GM18861 (cell line): ENCODE results near the gene MARCHF6.

Experiments
- ATAC-seq: cut with Tn5 transposase; IDR thresholded peaks from one replicate; pipeline ENCODE4 v1.9.1; 2021; ENCODE audit not compliant: unreplicated experiment

The MARCHF6 gene

GRCh38 chr5:10353241-10354047 lies at the start of gene MARCHF6:
Gene MARCHF6 (plus strand): TSS chr5:10353695. CDS start chr5:10353899, 204 bp downstream.
- ATAC-seq: peak; percentile 80

GRCh38 chr5:10303699-10304170 lies 49.8 kb upstream of the MARCHF6 start:
- ATAC-seq: no peak

GRCh38 chr5:10304932-10305331 lies 48.6 kb upstream of the MARCHF6 start:
- ATAC-seq: no peak

GRCh38 chr5:10306114-10306513 lies 47.4 kb upstream of the MARCHF6 start:
- ATAC-seq: no peak

GRCh38 chr5:10306806-10307205 lies 46.7 kb upstream of the MARCHF6 start:
- ATAC-seq: no peak

GRCh38 chr5:10307206-10308148 lies 46.0 kb upstream of the MARCHF6 start, which contains the start of gene CMBL:
Gene CMBL (minus strand): TSS chr5:10307902. CDS start chr5:10290762, 17,140 bp downstream.
- ATAC-seq: peak; percentile 63

GRCh38 chr5:10308844-10309243 lies 44.7 kb upstream of the MARCHF6 start:
- no peak for ATAC-seq

- ATAC-seq: no peak
Measured at GRCh38 chr5:10310066-10310779, 43.3 kb upstream of the MARCHF6 start.

- peak; percentile 74 for ATAC-seq
Measured at GRCh38 chr5:10310835-10311570, 42.5 kb upstream of the MARCHF6 start.

- no peak for ATAC-seq
Measured at GRCh38 chr5:10311595-10312425, 41.7 kb upstream of the MARCHF6 start.

- ATAC-seq: no peak
Measured at GRCh38 chr5:10315201-10315600, 38.3 kb upstream of the MARCHF6 start.

GRCh38 chr5:10315824-10316509 lies 37.5 kb upstream of the MARCHF6 start:
- no peak for ATAC-seq

- peak; percentile 78 for ATAC-seq
Measured at GRCh38 chr5:10317825-10318682, 35.4 kb upstream of the MARCHF6 start.

- ATAC-seq: no peak
Measured at GRCh38 chr5:10319202-10319851, 34.2 kb upstream of the MARCHF6 start.

GRCh38 chr5:10320793-10321192 lies 32.7 kb upstream of the MARCHF6 start:
- ATAC-seq: no peak

- no peak for ATAC-seq
Measured at GRCh38 chr5:10321882-10322281, 31.6 kb upstream of the MARCHF6 start.
